SKM-1 treated with dmso at 0.1 percent for 144 hours (cell line): ENCODE data around the gene IFI44L.
A peak's percentile ranks its signal among the peaks of the same experiment; 100 is the strongest.

Experiments used
- DNase-seq: peaks from one replicate; lab custom pipeline; 2025; ENCODE audit not compliant: unreplicated experiment; lab: John Stamatoyannopoulos, UW

IFI44L gene

DNA sequence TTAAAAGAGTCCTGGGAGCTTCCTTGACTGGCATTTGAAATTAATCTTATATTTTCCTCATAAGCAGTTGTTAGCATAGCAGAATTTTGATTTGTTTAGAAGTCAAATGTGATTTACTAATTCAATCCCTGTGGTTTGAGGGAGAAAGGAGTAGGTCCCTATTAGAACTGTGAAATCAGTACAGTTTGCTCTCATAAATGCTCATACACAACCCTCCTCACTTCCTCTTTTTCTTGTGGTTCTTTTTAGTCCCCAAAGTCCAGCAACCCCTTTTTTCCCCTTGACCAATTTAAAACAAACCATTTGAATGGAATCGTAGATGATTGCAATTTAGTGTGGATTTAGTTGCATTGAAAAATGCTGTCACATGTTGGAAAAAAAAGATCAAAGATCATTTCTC is 20.2 kb downstream of the IFI44L start:
- DNase-seq: no peak

DNA sequence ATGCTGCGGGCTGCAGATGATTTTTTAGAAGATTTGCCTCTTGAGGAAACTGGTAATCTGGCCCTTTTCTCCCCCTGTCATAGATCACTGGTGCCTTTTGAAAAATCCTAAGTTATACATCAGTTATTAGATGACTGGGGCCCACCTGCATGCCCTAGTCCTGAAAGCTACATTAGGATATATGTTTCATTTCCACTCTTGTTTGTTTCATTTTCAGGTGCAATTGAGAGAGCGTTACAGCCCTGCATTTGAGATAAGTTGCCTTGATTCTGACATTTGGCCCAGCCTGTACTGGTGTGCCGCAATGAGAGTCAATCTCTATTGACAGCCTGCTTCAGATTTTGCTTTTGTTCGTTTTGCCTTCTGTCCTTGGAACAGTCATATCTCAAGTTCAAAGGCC is 21.3 kb downstream of the IFI44L start:
- DNase-seq: no peak

DNA sequence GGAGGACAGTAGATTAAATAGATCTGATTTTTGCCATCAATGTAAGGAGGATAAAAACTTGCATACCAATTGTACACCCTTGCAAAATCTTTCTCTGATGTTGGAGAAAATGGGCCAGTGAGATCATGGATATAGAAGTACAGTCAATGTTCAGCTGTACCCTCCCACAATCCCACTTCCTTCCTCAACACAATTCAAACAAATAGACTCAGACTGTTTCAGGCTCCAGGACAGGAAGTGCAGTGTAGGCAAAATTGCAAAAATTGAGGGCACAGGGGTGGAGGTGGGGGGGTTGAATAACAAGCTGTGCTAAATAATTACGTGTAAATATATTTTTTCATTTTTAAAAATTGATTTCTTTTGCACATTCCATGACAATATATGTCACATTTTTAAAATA is 25.5 kb downstream of the IFI44L start:
- DNase-seq: peak; percentile 26

DNA sequence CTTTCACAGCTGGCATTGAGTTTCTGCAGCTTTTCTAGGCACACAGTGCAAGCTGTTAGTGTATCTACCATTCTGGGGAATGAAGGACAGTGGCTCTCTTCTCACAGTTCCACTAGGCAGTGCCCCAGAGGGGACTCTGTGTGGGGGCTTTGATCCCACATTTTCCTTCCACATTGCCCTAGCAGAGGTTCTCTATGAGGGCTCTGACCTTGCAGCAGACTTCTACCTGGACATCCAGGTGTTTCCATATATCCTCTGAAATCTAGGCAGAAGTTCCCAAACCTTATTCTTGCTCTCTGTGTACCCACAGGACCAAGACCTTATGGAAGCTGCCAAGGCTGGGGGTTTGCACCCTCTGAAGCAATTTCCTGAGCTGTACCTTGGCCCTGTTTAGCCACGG is 27.0 kb downstream of the IFI44L start:
- no peak for DNase-seq

DNA sequence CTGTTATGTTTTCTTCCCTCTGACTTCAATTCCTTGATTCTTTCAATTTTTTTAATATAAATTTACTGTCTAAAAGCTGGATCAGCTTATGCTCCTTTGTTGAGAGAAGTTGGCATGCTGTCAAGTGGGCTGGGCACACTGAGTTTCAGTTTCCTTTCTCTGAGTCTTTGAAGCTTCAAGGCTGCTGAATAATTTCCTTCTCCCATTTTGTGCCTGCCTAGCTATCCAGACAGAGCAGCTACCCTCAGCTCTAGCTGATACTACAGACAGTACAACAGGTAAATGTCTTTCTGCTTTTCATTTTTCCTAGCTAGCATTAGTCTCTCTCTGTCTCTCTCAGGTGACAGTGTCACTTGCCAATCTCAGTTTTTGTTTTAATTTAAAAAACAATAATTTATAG is 29.4 kb downstream of the IFI44L start, which contains the start of gene IFI44:
Gene IFI44 (plus strand): TSS at position 204 of the 400 bp plus-strand sequence. CDS start 365 bp downstream, outside the sequence.
- DNase-seq: no peak

DNA sequence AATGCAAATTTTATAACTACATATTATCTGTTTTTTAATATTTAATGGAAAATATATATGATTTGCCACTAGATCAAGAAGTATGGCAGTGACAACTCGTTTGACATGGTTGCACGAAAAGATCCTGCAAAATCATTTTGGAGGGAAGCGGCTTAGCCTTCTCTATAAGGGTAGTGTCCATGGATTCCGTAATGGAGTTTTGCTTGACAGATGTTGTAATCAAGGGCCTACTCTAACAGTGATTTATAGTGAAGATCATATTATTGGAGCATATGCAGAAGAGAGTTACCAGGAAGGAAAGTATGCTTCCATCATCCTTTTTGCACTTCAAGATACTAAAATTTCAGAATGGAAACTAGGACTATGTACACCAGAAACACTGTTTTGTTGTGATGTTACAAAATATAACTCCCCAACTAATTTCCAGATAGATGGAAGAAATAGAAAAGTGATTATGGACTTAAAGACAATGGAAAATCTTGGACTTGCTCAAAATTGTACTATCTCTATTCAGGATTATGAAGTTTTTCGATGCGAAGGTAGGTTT is 29.9 kb downstream of the IFI44L start:
- no peak for DNase-seq

DNA sequence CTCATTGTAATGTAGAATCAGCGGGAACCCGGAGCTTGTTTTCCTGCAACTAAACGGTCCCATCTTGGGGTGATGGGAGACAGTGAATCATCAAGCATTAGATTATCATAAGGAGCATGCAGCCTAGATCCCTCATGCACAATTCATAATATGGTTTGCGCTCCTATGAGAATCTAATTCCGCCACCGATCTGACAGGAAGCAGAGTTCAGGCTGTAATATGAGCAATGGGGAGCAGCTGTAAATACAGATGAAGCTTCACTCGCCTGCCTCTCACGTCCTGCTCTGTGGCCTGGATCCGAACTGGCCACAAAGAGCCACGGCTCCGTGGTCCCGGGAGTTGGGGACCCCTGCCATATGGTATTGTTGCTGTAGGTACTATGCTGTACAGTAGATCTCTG is 31.0 kb downstream of the IFI44L start:
- no peak for DNase-seq

DNA sequence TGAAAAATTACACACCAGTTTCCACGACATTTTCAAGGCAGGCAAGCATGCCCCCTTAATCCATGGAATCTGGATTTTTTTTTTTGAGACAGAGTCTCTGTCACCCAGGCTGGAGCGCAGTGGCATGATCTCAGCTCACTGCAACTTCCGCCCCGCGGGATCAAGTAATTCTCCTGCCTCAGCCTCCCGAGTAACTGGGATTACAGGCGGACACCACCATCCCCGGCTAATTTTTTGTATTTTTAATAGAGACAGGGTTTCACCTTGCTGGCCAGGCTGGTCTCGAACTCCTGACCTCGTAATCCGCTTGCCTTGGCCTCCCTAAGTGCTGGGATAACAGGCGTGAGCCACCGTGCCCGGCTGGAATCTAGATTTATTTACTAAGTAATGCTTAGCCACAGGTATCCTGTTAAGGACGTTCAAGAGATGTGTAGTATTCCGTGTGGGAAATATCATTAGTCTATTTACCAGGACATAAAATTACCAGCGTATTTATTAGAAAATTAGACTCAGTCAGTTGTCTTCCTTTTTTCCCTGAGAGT is 31.8 kb downstream of the IFI44L start:
- no peak for DNase-seq

DNA sequence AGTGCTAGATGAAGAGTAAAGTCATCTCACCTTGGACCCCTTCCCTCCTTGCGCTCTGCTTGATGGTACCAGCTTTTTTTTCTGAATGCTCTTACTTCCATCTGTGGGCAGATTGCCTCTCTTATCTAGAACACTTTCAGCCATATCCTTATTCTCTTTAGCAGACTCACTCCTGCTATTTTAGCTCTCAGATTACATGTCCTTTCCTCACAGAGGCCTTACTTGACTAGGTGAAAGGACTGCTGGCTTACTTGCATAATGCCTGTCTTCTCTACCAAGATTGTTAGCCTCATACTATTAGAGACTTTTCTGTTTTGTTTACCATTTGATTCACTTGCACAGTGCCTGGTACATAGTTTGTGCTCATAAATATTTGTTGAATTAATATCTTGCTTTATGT is 38.7 kb downstream of the IFI44L start:
- DNase-seq: no peak

DNA sequence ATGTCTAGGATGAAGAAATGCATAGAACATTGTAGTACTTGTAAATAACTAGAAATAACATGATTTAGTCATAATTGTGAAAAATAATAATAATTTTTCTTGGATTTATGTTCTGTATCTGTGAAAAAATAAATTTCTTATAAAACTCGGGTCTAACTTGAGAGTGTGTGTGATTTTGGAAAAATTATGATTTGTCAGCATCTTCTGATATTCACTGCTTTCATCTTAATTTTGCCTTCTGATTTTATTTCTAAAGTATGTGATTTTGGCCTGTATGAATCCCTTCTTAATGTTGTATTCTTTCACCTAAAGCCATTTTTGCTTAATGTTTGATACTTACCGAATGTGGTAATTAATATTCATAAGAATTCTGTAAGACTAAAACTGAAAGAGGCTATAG is 43.7 kb downstream of the IFI44L start:
- no peak for DNase-seq

DNA sequence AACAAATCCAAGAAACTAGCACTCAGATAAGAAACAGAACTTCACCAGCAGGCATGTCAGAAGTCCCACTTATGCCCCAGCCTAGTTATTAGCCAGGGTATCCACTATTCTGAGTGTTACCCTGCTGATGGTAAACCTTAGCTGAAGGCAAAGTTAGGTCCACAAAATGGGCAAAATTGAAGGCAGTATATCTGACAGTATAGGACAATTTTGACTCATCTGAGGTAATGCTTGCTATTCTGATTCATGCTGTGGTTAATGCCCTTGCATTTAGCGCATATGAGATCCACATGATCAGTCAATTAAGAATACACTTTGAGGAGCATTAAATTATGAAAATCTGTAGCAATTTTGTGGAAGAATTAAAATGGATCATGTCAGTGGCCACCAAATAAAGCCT is 44.5 kb downstream of the IFI44L start:
- no peak for DNase-seq

DNA sequence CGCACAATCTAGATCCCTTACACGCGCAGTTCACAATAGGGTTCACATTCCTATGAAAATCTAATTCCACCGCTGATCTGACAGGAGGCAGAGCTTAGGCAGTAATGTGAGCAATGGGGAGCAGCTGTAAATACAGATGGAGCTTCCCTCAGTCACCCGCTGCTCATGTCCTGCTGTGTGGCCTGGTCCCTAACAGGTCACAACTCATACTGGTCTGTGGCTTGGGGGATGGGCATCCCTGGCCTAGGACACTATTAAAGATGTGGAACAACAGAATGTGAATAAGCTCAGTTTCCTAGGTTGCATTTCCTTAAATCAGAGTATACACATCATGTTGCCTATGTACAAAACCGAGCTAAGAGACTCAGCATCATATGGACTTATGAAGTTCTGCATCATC is 45.6 kb downstream of the IFI44L start:
- no peak for DNase-seq

DNA sequence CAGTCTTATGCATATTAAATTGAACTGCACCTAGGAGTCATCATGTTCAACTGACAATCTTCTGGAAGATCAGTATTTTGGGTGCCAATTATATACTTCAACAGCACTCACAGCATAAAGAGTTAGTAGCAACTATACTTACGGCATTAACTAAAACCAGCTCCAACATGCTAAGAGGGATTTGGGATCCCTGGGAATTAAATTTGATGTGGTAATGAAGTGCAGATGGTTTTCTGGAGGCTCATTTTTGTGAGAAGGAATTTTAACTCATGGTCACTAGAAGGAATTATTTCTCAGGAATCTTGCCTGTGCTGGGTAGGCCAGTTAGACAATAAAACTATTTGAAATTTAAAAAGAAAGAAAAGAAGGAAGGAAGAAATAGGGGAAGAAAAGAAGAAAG is 47.7 kb downstream of the IFI44L start:
- DNase-seq: no peak

DNA sequence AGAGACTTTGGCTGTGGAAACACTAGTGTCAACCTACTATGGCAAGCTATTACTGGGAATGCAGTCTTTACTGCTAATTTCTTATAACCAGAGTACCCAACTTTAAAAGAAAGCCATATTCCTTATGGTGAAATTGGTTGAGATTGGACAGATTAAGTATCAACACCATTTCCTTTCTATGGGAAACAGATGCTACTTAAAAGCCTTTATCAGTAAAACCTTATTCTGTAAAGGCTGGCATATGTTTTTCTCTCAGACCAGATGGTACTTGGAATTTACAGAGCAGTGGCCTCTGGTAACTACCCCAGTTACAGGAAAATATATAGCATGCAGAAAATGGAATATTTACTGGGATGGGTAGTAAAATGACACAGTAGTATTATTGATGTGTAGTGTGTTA is 48.2 kb downstream of the IFI44L start:
- no peak for DNase-seq

DNA sequence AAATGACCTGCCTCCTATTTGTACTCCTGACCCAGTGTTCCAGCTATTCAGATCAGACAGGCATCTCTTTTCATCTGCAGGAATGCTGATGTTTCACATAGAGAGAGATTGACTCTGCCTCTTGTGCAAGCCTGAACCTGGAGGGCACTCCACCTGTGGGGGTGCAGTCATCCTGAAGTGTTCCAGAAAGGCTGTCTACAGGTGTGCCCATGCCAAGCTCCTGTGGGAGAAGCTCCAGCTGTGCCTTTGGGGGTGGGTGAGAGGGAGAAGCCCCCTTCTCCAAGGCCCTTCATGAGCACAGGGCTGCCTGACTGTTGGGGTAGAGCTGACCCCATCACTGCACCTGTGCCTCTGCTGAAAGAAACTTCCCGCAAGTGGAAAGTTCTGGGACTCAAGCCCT is 52.2 kb downstream of the IFI44L start:
- DNase-seq: no peak

DNA sequence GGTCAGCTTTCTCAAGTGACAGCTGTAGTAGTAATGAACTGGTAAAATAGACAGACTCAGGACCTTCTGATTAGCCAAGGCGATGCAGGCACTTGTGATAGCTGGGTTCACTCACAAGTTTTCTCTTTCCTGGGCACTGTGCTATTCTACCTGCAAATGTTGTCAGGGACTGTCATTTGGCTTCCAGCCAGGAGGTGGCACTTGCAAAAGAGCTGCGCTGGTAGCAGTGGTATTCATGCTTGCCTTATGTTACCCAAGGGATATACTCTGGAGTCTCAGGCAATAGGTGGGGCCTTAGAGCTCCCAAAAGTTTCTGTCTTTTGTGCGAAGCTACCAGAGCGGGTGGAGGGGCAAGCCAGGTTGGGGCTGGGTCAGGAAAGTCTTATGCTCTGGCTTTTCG is 52.9 kb downstream of the IFI44L start:
- DNase-seq: no peak

DNA sequence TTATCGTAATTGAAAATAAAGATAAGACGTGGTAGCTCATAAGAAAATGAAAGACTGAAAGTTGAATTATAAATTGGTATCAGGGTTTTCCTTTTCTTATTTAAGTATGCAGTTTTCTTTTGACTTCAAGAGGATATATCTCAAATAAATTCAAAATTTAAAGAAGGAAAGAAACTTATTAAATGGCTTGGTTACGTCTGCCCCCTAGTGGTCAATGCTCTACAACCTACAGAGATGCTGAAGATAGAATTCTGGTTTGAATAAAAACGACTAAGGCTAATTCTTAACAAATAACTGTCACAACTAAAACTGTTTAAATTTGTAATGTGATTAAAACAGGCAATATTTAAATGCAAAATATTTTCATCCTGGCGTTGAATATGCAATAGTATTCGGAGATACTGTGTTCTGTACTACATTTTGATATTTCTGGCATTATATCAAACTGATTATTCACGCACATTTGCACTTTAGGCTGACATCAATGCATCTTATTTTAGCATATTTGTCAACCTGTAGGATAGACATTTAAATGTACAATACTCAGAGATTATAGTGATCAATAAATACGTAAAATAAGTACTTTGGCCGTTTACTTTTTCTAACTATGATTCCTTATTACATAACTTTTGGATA is 56.2 kb downstream of the IFI44L start:
- DNase-seq: peak; percentile 53

DNA sequence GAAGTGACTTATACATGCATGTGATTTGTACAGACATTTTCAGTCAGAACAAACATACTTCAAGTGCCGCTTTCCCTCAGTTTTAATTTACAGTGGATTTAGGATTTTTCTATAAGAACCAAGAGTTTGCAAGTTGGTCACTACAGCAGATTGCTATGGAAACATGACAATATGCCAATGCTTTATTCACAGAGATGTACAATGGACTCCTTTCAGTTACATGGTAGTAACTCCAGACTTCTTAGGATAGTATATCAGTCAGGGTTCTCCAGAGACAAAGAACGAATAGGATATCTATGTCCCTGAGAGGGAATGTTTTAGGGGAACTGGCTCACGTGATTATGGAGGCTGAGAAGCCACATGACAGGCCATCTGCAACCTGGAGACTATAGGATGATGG is 56.7 kb downstream of the IFI44L start:
- no peak for DNase-seq

DNA sequence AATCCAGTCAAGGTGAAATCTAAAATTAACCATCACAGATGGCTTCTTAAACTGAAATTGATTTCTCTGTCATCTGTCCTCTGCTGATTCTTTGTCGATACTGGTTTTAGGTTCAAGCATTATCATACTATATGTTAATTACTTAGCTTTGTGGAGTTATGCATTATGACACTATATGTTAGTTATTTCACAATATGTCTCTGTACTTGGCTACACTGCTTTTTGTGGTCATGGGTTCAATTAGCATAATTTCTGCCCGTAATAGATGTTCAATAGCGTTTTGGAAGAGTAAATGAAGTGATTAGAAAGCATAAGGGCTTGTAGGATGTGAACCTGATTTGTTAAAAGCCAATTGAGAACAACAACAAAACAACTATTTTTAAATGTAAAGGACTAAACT is 57.5 kb downstream of the IFI44L start:
- DNase-seq: no peak

DNA sequence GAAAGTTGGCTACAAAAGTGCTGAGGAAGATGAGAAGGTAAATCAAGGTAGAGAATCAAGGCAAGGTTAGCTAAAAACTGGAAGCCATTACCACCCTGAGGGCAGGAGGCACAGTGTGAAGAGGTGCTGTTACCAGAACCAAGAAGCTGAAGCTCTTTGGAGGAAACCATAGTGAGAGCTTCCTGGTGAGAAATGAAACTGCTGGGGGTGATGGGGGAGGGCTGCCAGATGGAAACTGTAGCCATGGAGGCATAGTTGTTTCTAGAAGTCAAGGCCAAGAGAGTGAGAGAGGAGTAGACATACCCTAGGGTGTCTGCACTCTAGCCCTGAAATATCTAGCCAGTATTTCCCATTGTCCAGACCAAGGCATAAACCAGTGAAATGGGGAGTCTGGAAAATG is 58.1 kb downstream of the IFI44L start:
- no peak for DNase-seq

DNA sequence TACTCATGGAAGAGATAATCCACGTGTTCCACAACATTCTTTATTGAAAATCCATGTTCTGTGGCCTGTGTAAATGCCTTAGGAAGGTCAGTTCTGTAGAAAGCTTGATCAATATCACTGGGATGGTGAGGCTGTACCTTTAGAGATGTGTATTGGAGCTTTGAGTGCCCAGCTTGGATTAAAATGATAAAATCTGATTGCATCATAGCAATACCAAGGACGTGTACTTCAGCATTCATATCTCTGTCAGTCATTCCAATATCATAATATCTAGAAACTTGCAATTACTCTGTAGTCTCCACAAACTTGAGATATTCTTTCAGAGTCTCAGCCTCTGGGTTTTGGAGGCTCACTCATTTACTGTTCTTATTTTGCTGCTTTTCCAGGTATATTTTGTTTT is 61.0 kb downstream of the IFI44L start:
- DNase-seq: no peak

DNA sequence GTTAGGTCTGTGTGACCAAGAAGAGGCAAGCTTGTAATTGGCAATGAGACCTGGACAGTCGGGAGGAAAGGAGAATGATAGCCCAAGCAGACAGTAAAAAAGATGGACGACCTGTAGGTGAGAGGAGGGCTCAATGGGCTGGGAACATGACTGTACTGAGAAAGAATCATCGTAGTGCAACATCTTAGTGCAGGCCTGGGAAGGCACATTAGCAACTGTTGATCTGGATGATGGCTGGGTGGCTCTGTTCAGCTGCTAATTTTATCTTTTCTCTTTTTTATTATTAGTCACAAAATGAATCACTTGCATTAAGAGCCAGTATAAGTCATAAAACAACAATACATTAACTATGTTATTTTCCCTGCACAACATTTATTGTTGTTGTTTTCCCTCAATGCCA is 62.2 kb downstream of the IFI44L start:
- DNase-seq: no peak

DNA sequence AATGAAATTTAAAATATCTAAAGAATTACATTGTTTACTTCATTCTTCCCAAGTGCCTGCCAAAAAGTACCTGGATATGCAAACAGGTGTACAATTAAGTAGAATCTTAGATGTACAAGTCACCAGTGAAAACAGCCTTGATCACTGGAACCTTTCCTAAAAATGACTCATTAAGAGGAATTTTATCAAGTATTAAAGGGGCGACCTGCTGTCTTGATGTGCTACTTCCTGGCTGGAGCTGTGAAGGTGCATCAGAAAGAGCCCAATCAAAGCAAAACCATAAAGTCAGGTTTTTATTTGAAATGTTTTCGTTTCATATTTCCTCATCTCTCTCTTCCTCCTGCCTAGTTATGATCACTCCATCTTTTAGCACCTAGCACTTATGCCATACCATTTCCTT is 62.8 kb downstream of the IFI44L start:
- DNase-seq: no peak
